ENCODE results near the gene UBIAD1. TPM values are rescaled to one million over a fixed set of nuclear protein-coding genes. Genes with fewer than 3 reads are reported as not detected.

UBIAD1 gene, protein sequence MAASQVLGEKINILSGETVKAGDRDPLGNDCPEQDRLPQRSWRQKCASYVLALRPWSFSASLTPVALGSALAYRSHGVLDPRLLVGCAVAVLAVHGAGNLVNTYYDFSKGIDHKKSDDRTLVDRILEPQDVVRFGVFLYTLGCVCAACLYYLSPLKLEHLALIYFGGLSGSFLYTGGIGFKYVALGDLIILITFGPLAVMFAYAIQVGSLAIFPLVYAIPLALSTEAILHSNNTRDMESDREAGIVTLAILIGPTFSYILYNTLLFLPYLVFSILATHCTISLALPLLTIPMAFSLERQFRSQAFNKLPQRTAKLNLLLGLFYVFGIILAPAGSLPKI
- 6.9 and 15.2 TPM in 2 replicates for total RNA-seq

DNA sequence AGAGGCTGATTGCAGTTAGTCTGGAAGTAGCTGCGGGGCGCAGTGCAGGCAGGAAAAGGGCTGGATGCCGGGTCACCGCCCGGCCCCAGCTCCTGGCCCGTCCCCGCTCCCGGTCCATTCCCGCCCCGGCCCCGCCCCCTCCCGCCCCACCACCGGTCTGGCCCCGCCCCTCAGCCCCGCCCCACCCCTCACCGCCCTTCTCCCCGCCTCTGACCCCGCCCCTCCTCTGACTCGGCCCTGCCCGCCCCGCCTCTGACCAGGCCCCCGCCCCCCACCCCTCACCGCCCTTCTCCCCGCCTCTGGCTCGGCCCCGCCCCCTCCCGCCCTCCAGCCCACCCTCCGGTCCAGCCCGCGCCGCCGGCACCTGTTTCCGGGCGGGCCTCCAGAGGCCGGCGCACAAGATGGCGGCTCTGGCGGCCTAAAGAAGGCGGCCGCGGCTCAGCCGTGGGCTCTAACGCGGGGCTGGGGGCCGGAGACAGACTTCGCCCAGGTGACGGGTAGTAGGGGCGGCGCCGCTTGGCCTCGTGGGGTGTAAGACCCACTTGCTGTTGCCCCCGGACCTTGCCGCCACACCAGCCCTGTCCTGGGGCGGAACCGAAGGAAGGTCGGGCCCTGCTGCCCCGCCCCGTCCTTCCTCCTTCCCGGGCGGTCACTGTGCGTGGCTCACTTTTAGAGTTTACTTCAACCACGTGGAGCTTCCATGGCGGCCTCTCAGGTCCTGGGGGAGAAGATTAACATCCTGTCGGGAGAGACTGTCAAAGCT lies at the start of gene UBIAD1:
TSS of gene UBIAD1 (plus strand) at position 367 of the 763 bp plus-strand sequence. CDS start at position 701, 334 bp downstream.
- DNase-seq (ENCODE audit: low read depth in 2 of 2): peak; percentile 55 to 92

DNA sequence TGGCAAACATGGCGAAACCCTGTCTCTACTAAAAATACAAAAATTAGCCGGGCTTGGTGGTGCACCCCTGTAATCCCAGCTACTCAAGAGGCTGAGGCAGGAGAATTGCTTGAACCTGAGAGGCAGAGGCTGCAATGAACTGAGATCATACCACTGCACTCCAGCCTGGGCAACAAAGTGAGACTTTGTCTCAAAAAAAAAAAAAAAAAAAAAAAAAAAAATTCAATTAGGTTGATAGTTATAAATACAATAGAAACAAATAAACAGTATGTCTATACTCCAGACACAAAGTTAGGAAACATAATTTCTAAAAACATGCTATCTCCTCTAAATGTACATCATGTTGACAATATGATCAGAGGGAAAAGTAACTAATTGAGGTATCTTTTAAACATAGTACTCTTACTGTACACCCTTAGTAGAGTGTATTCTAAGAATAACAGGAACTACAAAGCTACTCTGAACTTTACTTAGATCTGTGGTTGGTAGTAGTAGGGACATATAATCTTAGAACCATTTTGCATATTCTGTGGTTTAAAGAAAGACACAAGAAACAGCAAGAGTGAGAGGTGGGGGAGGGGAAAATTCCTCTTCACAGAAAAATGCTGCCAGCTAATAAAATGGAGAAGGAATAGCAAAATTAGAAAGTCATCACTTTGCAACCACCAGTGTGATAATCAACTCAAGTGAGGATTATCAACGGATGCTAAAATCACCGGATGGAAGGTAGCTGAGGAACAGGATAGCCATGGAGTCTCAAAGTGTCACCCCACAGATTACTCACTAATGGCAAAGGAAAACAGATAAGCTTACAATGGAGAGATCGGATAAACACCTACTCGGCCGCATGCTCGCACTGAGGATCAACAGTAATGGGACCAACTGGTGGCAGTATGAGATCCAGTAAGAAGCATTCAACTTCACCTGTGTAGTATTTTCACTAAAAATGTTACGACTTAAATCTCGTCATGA lies 45.6 kb upstream of the UBIAD1 start:
- DNase-seq (ENCODE audit: low read depth in 2 of 2): no peak

DNA sequence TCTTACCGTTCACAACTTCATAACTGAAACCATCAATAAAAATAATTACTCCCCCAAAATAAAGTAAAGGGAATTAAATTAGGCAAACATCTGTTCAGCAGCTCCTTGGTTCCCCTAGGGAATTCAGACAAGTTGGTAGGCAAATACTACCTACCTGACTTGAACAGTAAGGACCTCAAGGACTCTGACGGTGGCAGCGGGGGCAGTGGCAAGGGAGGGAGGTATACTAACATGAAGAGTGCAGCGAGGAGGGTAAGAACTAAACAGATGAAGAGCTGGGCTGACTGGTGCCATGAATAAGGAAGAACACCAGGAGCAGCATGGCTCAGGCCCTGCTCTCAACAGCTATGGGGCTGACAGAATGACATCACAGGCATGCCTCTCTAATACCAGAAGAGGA lies 43.8 kb upstream of the UBIAD1 start:
- DNase-seq (ENCODE audit: low read depth in 2 of 2): no peak

DNA sequence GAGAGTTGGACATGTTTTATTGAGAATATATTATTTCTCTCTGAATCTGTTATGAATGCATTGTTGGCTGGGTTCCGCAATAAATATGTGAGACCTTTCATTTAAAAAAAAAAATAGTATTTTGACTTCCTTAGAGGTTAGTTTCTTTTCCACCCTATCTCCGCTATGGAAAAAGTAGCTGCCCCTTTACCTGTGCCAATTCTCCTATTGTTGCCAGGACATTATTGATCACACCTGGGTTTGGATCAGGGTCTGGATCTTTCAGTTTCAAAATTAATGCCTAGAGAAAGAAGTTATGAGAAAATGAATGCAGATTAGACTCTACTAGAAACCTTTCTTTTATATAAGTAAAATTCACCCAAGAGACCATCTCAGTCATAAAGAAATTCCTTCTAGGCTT lies 39.8 kb upstream of the UBIAD1 start:
- DNase-seq (ENCODE audit: low read depth in 2 of 2): no peak

DNA sequence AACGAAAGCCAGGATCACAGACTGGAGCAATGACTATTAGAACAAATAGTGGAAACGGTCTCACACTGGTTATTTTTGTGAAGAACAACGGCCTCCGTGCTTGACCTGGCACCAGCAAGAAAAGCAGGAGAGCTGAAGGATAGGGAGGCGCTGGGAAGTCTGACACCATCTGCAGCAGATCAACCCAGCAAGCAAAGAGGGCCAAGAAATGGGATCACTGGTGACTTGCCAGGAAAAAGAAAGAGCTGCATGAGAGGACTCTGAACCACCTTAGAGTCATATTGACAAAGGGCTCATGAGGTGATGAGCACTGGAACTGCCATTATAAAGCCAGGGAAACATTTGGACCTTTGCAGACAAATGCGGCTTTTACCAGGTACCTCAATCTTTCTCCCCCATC lies 35.6 kb upstream of the UBIAD1 start:
- no peak for DNase-seq (ENCODE audit: low read depth in 2 of 2)

DNA sequence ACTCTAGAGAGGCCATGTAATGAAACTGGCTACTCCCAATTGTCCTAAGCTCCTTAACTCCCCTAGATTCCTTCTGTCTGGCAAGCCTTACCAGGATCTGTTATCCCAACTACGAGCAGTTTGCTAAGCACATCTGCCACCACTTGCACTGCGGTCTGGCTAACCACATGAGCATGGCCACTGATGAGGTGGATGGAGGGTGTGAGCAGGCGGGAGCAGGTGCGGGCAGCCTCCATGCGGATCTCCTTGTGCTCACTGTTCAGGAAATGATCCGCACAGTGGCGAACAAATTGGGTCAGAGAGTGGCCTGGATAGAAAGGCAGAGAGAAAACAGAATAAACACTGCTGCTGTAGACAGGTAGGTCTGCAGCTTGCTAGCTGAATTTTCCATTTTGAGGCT lies 34.7 kb upstream of the UBIAD1 start:
- DNase-seq (ENCODE audit: low read depth in 2 of 2): no peak

DNA sequence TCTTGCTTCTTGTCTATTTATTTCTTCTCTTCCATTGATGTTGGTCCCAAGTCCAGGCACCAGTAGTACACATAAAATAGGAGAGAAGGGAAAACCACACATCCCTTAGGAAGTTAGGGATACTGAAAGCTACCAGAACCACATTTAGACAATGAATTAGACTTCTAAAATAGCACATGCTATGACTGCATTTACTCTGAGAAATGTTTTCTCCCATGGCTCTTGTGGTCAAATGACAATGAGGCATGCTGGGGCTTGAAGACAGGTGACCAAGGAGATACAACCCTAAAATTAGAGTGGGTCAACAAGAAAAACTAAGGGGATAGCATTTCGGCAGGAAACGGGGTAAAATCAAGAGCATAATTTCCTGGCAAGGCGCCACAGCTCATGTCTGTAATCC lies 27.8 kb upstream of the UBIAD1 start:
- DNase-seq (ENCODE audit: low read depth in 2 of 2): no peak

DNA sequence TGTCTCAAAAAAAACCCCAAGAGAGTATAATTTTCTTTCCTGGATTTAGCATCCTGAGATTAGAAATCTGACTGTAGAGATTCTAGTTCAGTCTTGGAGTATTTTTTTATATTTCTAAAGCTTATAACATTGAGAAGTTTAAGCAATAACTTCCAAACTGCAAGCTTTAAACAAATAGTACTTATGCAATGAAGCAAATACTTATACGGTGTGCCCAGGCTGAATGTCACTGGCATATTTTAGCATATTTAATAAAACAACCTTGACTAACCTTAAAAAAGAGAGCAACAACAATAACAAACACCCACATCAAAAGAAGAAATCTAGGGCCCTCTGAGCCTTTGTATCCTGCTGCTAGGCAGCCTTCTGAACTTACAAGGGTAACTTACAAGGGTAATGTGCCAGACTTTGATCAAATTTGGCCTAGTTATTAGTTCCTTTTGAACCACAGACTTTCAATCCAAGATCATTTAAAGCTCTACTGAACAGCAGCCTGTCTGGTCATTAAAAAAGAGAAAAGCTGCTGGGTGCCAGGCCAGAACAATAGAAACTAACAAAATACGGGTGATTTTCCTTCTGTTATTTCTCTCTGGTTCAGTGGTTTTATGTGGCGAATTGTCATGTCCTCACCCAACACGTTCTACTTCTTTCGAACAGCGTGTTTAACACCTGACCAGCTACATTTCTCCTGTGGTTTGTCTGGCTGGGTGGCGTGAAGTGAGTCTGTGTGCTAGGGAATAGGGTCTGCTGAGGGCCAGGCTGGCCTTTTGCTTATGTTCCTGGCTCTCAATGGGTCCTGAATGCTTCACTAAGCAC lies 26.9 kb upstream of the UBIAD1 start:
- no peak for DNase-seq (ENCODE audit: low read depth in 2 of 2)

DNA sequence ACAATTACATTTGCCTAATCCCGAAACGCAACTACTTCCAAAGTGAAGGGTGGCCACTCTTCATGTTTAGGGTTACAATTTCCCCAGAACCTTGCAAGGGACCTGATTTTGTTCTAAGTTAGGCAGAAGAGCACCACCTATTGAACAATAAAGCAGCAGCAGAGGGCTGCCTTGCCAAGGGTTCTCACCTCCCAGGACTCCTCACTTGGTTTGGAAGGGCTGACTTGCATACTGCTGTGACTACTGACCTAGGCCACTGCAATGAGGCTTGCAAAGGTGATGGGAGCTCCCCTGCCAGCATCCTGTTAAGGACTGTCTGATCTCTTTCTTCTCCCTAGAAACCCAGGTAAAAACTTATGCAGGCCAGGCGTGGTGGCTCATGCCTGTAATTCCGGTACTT lies 24.8 kb upstream of the UBIAD1 start:
- no peak for DNase-seq (ENCODE audit: low read depth in 2 of 2)

DNA sequence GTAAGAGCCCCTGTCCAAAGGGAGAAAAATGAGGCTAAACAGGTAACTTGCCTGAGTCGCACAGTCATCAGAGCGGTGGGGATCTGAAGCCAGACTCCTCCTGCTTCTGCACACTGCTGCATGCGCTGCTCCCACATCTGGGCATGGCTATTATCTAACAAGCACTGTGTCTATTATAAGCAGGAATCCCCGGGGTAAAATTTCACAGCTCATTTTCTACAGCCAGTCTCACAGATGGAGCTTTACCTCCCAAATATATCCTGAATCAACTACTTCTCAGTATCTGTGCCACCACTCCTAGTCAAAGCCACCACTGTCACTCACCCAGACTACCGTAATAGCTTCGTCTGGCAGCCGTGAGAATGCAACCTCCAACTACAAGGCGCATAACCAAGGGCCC lies 20.5 kb upstream of the UBIAD1 start:
- no peak for DNase-seq (ENCODE audit: low read depth in 2 of 2)

DNA sequence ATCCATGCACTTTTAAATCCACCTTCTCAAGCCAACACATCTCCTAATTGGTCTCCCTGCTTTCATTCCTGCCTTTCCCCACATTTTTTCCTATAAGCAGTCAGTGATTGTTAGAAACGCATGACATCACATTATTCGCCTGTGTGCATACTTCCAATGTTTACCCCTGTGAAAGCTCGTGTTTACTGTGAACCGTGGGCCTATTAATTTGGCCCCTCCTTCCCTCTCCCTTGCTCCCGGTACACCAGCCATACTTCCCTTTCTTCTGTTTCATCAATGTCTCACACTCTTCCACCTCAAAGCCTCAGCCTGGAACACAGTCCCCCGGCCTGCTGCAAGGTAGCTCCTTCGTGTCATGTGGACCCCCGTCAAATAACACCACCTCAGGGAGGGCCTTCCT lies 19.8 kb upstream of the UBIAD1 start:
- no peak for DNase-seq (ENCODE audit: low read depth in 2 of 2)

DNA sequence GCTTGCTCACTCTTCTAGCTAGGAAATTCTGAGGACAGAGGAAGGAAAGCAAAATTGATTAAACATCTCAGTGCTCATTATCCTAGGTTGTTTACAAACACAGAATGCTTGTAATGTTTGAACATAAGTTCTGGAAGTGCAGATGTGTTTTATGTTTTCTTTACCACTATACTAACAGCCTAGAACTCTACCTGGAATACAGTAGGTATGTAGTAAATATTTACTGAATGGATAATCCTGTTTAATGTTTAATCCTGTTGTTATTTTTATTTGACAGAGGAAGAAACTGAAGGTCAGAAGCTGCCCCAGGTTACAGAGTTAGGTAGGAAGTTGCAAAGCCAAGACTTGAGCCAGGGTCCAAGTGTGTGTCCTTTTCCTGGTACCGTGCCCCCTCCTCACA lies 16.7 kb upstream of the UBIAD1 start:
- DNase-seq (ENCODE audit: low read depth in 2 of 2): no peak

DNA sequence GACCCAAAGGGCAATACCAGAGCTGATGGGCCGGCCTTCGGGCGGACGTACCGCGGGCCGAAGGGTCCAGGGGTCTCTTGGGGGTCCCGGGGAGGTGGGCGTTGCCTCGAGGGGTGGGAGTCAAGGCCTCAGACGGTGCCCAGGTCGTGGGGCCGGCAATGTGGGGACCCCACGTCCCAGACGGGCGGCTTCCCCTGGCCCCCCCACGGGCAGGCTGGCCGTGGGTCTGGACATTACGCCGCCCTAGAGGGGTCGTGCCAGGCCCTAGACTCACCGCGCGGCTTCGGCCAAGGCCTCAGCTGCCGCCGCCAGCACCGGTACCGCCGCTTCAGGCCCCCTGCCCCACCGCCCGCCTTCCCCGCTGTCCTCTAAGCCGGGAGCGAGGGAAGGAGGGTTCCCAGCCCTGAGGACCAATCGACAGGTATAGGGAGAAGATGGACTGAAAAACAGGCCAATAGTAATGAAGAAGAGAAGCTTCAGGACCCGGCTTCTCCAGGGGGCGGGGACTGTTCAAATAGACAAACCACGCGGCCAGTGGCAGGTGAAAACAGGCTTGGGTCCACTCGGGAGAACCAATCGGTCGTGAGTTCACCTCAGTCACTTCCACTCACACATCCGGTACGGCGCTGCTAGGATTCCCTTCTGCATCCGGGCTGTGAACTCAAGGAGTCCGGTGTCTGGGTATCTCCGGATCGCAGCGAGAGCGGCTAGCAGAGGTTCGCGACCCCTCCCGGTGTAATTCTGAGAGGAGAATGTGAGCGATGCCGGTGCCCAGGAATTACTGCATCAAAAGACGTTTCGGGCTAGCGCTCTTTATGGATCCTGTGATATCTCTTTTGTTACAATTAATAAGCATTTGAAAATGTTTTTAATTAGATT lies 10.6 kb upstream of the UBIAD1 start, which contains the start of gene MTOR:
TSS of gene MTOR (minus strand) at position 381 of the 879 bp plus-strand sequence. CDS start 3,142 bp downstream, outside the sequence.
- peak; percentile 99 to 100 for DNase-seq (ENCODE audit: low read depth in 2 of 2)

DNA sequence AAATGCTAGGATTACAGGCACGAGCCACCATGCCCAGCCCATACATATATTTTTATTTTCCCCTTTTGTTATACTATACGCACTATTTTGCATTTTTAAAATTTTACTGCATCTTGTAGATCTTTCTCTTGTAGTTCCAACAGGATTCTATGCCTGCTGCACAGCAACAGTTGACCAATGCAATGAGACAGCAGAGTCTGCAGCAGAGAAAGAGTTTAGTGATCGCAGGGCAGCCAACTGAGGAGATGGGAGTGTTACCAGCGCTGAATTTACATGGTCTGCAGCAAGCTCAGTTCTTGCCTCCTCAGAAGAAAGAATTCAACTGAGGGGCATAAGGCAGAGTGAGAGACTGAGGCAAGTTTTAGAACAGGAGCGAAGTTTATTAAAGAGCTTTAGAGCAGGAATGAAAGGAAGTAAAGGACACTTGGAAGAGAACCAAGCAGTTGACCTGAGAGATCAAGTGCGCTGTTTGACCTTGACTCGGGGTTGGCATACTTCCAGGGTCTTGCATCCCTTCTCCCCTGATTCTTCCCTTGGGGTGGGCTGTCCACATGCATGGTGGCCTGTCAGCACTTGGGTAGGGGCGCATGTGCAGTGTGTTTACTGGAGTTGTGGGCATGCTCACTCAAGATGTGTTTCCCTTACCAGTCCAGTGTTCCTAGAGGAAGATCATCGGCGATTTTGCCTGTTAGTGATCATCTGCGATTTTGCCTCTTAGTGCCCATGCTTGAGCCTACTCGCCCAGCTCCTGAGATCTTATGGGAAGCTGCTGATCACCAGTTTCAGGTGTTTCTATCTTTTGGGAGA lies 6.5 kb upstream of the UBIAD1 start:
- no peak for DNase-seq (ENCODE audit: low read depth in 2 of 2)

DNA sequence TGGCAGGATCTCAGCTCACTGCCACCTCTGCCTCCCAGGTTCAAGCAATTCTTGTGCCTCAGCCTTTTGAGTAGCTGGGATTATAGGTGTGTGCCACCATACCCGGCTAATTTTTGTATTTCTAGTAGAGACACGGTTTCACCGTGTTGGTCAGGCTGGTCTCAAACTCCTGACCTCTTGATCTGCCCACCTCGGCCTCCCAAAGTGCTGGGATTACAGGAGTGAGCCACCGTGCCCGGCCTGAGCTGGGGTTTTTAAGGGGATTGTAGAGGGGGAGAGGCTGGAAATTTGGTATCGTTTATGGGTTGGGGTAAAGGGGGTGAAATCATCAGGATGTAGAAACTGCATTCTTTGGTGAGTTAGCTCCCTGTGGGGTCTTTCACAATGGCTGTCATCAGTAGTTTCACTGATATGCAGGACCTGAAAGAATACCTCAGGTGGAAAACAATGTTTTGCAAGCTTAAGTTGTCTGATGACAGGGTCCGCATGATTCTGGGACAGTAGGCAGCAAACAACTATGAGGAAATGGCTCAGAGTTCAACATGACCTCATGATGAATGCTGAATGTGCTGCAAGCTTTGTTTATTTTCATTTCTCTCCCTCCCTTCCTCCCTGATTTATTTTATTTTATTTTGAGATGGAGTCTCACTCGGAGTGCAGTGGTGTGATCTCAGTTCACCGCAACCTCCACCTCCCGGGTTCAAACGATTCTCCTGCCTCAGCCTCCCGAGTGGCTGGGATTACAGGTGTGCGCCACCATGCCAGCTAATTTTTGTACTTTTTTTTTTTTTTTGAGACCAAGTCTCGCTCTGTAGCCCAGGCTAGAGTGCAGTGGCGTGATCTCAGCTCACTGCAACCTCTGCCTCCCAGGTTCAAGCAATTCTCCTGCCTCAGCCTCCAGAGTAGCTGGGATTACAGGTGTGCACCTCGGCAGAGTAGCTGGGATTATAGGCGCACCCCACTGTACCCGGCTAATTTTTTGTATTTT lies 5.4 kb upstream of the UBIAD1 start:
- peak; percentile 91 to 92 for DNase-seq (ENCODE audit: low read depth in 2 of 2)

DNA sequence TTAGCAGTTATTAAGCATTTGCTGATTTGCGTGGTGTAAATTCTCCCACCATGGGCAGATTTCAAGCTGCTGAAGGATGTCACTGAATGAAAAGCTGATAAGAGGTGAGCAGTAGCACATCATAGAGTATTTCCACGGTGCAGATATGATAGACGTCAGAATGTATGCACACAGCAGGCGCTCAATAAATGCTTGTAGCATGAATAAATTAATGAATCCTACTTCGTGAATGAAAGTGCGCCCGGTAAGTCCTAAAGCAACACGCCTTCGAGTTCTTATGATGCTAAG lies 510 bp upstream of the UBIAD1 start:
- DNase-seq (ENCODE audit: low read depth in 2 of 2): peak in 1 of 2 donors; percentile 11

DNA sequence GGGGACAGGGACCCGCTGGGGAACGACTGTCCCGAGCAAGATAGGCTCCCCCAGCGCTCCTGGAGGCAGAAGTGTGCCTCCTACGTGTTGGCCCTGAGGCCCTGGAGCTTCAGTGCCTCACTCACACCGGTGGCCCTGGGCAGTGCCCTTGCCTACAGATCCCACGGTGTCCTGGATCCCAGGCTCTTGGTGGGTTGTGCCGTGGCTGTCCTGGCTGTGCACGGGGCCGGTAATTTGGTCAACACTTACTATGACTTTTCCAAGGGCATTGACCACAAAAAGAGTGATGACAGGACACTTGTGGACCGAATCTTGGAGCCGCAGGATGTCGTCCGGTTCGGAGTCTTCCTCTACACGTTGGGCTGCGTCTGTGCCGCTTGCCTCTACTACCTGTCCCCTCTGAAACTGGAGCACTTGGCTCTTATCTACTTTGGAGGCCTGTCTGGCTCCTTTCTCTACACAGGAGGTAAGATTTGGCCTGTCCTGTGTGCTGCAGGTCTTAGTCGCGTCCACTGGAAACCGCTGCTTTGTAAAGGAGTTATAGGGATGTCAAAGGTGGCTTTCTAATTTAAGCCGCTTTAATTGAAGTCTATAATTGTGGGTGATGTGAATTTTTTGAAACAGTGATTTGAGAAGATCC lies 717 bp downstream of the UBIAD1 start:
- DNase-seq (ENCODE audit: low read depth in 2 of 2): peak in 1 of 2 donors; percentile 12
